Liver (tissue), 9 donors: ENCODE results near the gene KIF17. TPM values are rescaled to one million over a fixed set of nuclear protein-coding genes. Genes with fewer than 3 reads are reported as not detected.

ENCODE experiments used
- DNase-seq: peaks from one replicate; pipeline ENCODE4 v3.0.0-alpha.2; 2017; ENCODE audit warnings: low spot score
- H3K27ac ChIP-seq, 2 donors: one replicate each; pipeline ENCODE4 v1.7.0; 2013; ENCODE audit warnings: inconsistent platforms in 2 of 2, low read length in 2 of 2, control low read depth in 1 of 2, low read depth in 1 of 2, mild to moderate bottlenecking in 1 of 2
- H3K27me3 ChIP-seq, 4 donors: one replicate each; pipeline versions ENCODE4 v1.6.1 to v1.7.0; 2013; ENCODE audit warnings: low read length in 3 of 4, inconsistent platforms in 1 of 4, mild to moderate bottlenecking in 1 of 4, moderate library complexity in 1 of 4; ENCODE audit not compliant: control insufficient read depth in 4 of 4, insufficient read depth in 4 of 4
- H3K36me3 ChIP-seq, 4 donors: one replicate each; pipeline versions ENCODE4 v1.6.1 to v1.7.0; 2013; ENCODE audit warnings: low read length in 3 of 4, mild to moderate bottlenecking in 3 of 4, low read depth in 1 of 4, moderate library complexity in 1 of 4; ENCODE audit not compliant: control insufficient read depth in 4 of 4, insufficient read depth in 3 of 4
- H3K4me1 ChIP-seq, 4 donors: one replicate each; pipeline versions ENCODE4 v1.6.1 to v1.7.0; 2013; ENCODE audit warnings: low read length in 3 of 4, mild to moderate bottlenecking in 3 of 4, moderate library complexity in 1 of 4; ENCODE audit not compliant: control insufficient read depth in 4 of 4, insufficient read depth in 4 of 4
- H3K4me3 ChIP-seq, 3 donors: one replicate each; pipeline versions ENCODE4 v1.6.1 to v1.7.0; 2013; ENCODE audit warnings: low read length in 3 of 3, control low read depth in 1 of 3, low read depth in 1 of 3, mild to moderate bottlenecking in 1 of 3
- H3K9ac ChIP-seq, 2 donors: one replicate each; pipeline ENCODE4 v1.7.0; 2013; ENCODE audit warnings: low read length in 2 of 2, mild to moderate bottlenecking in 2 of 2, moderate library complexity in 2 of 2, control low read depth in 1 of 2, low read depth in 1 of 2
- H3K9me3 ChIP-seq, 4 donors: one replicate each; pipeline versions ENCODE4 v1.6.1 to v1.7.0; 2013; ENCODE audit warnings: low read length in 3 of 4; ENCODE audit not compliant: control insufficient read depth in 4 of 4
- ATF3 ChIP-seq: IDR thresholded peaks from 2 replicates; pipeline ENCODE4 v1.6.1; 2016; ENCODE audit warnings: antibody characterized with exemption
- CTCF ChIP-seq: fragments of 150-350 bp; IDR thresholded peaks from 2 replicates; pipeline ENCODE4 v1.5.1; 2017; ENCODE audit warnings: improper control_type of control experiment, low read depth, low read length; ENCODE audit not compliant: missing input control
- EGR1 ChIP-seq, 2 donors: IDR thresholded peaks; 2 replicates each; pipeline ENCODE4 v1.6.1; 2016 to 2018; ENCODE audit warnings: antibody characterized with exemption in 2 of 2, low read depth in 2 of 2
- FOXA1 ChIP-seq: IDR thresholded peaks from 2 replicates; pipeline ENCODE4 v1.6.1; 2016; ENCODE audit warnings: antibody characterized with exemption
- FOXA2 ChIP-seq: IDR thresholded peaks from 2 replicates; pipeline ENCODE4 v1.6.1; 2016; ENCODE audit warnings: antibody characterized with exemption
- GABPA ChIP-seq, 2 donors: IDR thresholded peaks in 1 of 2; conservative IDR thresholded peaks in 1 of 2; 2 replicates each; pipeline ENCODE4 v1.6.1; 2016; ENCODE audit warnings: antibody characterized with exemption in 2 of 2, mild to moderate bottlenecking in 1 of 2, moderate library complexity in 1 of 2
- HNF4A ChIP-seq, 2 donors: conservative IDR thresholded peaks; 2 replicates each; pipeline ENCODE4 v1.6.1; 2016; ENCODE audit warnings: antibody characterized with exemption in 2 of 2, mild to moderate bottlenecking in 2 of 2
- HNF4G ChIP-seq: IDR thresholded peaks from 2 replicates; pipeline ENCODE4 v1.6.1; 2016; ENCODE audit warnings: antibody characterized with exemption
- JUND ChIP-seq, 2 donors: IDR thresholded peaks; 2 replicates each; pipeline ENCODE4 v1.6.1; 2016; ENCODE audit warnings: antibody characterized with exemption in 2 of 2
- MAX ChIP-seq: IDR thresholded peaks from 2 replicates; pipeline ENCODE4 v1.6.1; 2016; ENCODE audit warnings: antibody characterized with exemption
- NR2F2 ChIP-seq: IDR thresholded peaks from 2 replicates; pipeline ENCODE4 v1.6.1; 2016; ENCODE audit warnings: antibody characterized with exemption
- RAD21 ChIP-seq, 2 donors: IDR thresholded peaks; 2 replicates each; pipeline ENCODE4 v1.6.1; 2016; ENCODE audit warnings: antibody characterized with exemption in 2 of 2, mild to moderate bottlenecking in 2 of 2
- REST ChIP-seq: IDR thresholded peaks from 2 replicates; pipeline ENCODE4 v1.6.1; 2016; ENCODE audit warnings: antibody characterized with exemption, mild to moderate bottlenecking
- RXRA ChIP-seq, 2 donors: IDR thresholded peaks; 2 replicates each; pipeline ENCODE4 v1.6.1; 2017 to 2018; ENCODE audit warnings: antibody characterized with exemption in 2 of 2, mild to moderate bottlenecking in 1 of 2
- SP1 ChIP-seq: IDR thresholded peaks from 2 replicates; pipeline ENCODE4 v1.6.1; 2018; ENCODE audit warnings: antibody characterized with exemption, mild to moderate bottlenecking
- TAF1 ChIP-seq: conservative IDR thresholded peaks from 2 replicates; pipeline ENCODE4 v1.6.1; 2016; ENCODE audit warnings: antibody characterized with exemption, mild to moderate bottlenecking
- YY1 ChIP-seq: IDR thresholded peaks from 2 replicates; pipeline ENCODE4 v1.6.1; 2016; ENCODE audit warnings: antibody characterized with exemption, mild to moderate bottlenecking
- ZBTB33 ChIP-seq: IDR thresholded peaks from 2 replicates; pipeline ENCODE4 v1.6.1; 2016; ENCODE audit warnings: antibody characterized with exemption
- WGBS: extraction: QIAGEN DNeasy Blood & Tissue Kit; methylation state at CpG from one replicate; pipeline ENCODE4 v1.1.7; 2013; 5-methylcytosine and 5-hydroxymethylcytosine counted together
- polyA plus RNA-seq, 2 donors: library from polyadenylated mRNA; stranded (reverse) in 1 of 2; unstranded in 1 of 2; fragments of 200-250 nt in 1 of 2; fragments of >200 nt in 1 of 2; fragmentation: Nextera tagmentation in 1 of 2; extraction: Ambion mirVana in 1 of 2; gene quantifications; one replicate each; pipeline versions ENCODE4 v1.2.1 to v1.2.3, GENCODE V29; 2013 to 2015
- total RNA-seq, 2 donors: library from RNA; depleted of rRNA; stranded (reverse); fragments of >200 nt; gene quantifications; one replicate each; pipeline ENCODE4 v1.2.3, GENCODE V29; 2014
- donor health status: healthy.
- donor health status: healthy.
- donor health status: healthy.
- donor health status: healthy.
- donor health status: healthy.

Gene KIF17
- total and polyA plus RNA-seq, 4 donors = 1.0 to 2.7 (median 2.0) TPM

GRCh38 chr1:20732588-20733359 is 15.0 kb upstream of the KIF17 start, which contains the start of gene SH2D5:
Gene SH2D5 (minus strand): TSS chr1:20732703. CDS start chr1:20728044, 4,659 bp downstream.
- Histone ChIP-seq H3K27ac (peak within 1 kb of the TSS in 1 of 2 donors; percentile 28), H3K4me1 (peaks cover 6 to 20% (median 13%) of the 10 kb centered on the region in 4 donors), H3K4me3 (peak within 1 kb of the TSS in 2 of 3 donors; percentile 41 to 47), H3K27me3 (no peaks in the 10 kb centered on the region), H3K9me3 (no peaks in the 10 kb centered on the region), H3K36me3 (peaks cover 0 to 7% (median 5%) of the 10 kb centered on the region in 4 donors), H3K9ac (peak within 1 kb of the TSS in 1 of 2 donors; percentile 69)
- WGBS = 2% methylated on average over 38 of the region's 38 CpGs
- TF ChIP-seq ZBTB33 (no peak), HNF4A (conservative IDR thresholded peaks at IDR 0.05) (peak; percentile 70 to 73), RAD21 (IDR thresholded peaks at IDR 0.05) (peak; percentile 62 to 67), HNF4G (no peak), YY1 (no peak), ATF3 (no peak), REST (no peak), JUND (IDR thresholded peaks at IDR 0.05) (peak in 1 of 2 donors; percentile 94), MAX (no peak), NR2F2 (no peak), TAF1 (no peak), EGR1 (IDR thresholded peaks at IDR 0.05; ENCODE audit: low read depth in 2 of 2) (no peak), RXRA (IDR thresholded peaks at IDR 0.05) (no peak), SP1 (peak; percentile 64), FOXA1 (no peak), CTCF (peak; percentile 37), GABPA (IDR thresholded peaks at IDR 0.05 in 1 of 2, conservative IDR thresholded peaks at IDR 0.05 in 1 of 2) (peak in 1 of 2 donors; percentile 66), FOXA2 (no peak)
- no peak for DNase-seq
